Measurements from ENCODE around the gene CAPZB. TPM values are rescaled to one million over a fixed set of nuclear protein-coding genes. Genes with fewer than 3 reads are reported as not detected.

The CAPZB gene
- total RNA-seq, 4 donors from 2014 or later, result 107 to 210 (median 119) TPM

DNA sequence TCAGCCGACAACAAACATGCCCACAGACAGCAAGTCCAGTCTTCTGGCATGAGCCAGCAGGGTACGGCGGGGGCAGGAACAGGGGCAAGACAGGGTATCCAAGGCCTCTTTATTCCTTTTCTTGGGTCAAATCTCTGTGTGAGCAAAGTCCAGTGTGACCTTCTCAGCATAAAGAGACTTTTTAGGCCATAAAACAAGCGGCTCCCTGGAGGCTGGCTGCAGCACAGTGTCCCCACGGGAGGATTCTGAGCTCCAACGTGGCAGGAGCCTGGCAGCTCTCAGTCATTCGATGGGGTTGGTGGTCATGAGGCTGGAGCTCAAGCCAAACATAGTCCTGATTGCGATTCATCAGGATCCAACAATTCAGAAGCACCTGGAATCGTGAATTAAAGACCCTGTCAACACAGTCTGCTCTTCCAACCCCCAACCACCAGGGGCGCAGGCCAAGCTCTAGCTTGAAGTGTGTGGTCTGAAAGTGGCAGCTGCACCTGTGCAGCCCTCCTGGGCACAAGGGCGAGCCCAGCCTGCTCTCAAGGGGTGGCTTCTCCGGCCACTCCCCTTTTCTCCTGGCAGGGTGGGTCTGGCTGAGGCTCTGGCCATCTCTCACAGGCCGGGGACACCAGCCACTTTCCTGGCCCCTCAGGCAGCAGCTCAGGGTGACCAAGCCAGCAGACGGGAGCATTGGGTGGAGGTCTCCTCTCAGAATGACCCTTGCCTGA, 111.1 kb downstream of the CAPZB start:
- Histone ChIP-seq H3K27ac (peak overlapping the region in 2 of 4 donors; percentile 14 to 41), H3K4me3 (no peak overlapping the region), H3K36me3 (peaks cover 0 to 70% (median 0%) of the 10 kb centered on the region in 3 donors), H3K9me3 (no peaks in the 10 kb centered on the region), H3K27me3 (no peaks in the 10 kb centered on the region), H3K4me1 (peaks cover 0 to 26% (median 2%) of the 10 kb centered on the region in 4 donors)
- no peak for TF ChIP-seq POLR2A (IDR thresholded peaks at IDR 0.05)
- TF ChIP-seq, protein P1, sequence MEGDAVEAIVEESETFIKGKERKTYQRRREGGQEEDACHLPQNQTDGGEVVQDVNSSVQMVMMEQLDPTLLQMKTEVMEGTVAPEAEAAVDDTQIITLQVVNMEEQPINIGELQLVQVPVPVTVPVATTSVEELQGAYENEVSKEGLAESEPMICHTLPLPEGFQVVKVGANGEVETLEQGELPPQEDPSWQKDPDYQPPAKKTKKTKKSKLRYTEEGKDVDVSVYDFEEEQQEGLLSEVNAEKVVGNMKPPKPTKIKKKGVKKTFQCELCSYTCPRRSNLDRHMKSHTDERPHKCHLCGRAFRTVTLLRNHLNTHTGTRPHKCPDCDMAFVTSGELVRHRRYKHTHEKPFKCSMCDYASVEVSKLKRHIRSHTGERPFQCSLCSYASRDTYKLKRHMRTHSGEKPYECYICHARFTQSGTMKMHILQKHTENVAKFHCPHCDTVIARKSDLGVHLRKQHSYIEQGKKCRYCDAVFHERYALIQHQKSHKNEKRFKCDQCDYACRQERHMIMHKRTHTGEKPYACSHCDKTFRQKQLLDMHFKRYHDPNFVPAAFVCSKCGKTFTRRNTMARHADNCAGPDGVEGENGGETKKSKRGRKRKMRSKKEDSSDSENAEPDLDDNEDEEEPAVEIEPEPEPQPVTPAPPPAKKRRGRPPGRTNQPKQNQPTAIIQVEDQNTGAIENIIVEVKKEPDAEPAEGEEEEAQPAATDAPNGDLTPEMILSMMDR (IDR thresholded peaks at IDR 0.05), result peak in 1 of 6 experiments; percentile 27
- DNase-seq, result no peak

DNA sequence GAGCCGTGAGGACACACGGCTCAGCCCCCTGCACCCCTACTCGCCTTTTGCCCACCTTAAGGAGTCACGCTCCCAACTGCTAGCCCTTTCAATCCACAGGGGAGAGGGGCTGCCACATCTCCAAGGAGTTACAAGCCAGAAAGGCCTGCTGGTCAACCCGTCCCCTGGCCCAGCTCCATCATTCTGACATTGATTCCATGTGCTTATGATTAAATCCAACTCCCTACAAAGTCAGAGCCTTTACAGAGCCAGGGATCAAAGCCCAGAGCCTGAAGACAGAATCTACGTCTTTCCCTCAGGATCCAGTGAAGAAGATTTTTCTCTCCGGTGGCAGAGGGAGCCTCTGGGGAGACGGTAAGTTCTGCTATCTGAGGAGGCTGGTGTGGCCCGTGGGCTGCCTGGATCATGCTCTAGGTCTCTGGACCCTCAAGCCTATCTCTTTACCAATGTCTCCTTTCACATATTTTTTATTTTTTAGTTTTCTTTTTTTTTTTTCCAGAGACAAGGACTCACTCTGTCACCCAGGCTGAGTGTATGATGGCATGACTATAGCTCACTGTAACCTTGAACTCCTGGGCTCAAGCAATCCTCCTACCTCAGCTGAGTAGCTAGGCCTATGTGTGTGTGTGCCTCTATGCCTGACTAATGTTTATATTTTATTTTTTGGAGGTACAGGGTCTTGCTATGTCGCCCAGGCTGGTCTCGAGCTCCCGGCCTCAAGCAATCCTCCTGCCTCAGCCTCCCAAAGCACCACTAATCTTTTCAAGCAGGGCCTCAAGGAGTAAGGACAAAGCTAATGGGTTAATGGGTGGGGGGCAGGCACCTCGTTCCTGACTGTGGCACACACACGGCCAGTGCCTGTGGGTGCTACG, 111.9 kb downstream of the CAPZB start:
- no peak overlapping the region for H3K4me3 ChIP-seq
- peaks cover 0 to 26% (median 2%) of the 10 kb centered on the region in 4 donors for H3K4me1 ChIP-seq
- TF ChIP-seq, protein P1 (IDR thresholded peaks at IDR 0.05), result no peak
- no peak for TF ChIP-seq POLR2A (IDR thresholded peaks at IDR 0.05)
- no peak for DNase-seq
- H3K9me3 ChIP-seq, result no peaks in the 10 kb centered on the region
- H3K27ac ChIP-seq, result peak overlapping the region in 1 of 4 donors; percentile 30
- peaks cover 0 to 63% (median 0%) of the 10 kb centered on the region in 3 donors for H3K36me3 ChIP-seq
- H3K27me3 ChIP-seq, result no peaks in the 10 kb centered on the region

DNA sequence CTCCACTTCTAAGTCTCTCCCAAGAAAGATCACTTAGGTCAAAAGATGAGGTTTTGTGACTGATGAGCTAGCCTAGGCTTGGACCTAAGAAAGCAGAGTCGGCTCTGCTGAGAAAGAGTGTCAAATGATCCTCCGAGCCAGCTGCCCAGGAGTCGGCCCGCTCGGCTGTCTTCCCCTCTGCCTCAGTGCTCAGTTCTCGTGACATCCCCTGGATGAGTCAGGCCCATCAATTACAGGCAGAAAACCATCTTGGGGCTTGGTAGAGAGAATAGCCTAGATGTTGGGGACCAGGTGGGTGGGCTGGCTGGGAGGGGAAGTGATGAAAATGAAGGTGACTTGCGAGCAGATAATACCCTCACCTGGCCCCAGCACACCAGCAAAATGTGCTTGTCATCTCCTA, 112.7 kb downstream of the CAPZB start:
- no peak for DNase-seq

DNA sequence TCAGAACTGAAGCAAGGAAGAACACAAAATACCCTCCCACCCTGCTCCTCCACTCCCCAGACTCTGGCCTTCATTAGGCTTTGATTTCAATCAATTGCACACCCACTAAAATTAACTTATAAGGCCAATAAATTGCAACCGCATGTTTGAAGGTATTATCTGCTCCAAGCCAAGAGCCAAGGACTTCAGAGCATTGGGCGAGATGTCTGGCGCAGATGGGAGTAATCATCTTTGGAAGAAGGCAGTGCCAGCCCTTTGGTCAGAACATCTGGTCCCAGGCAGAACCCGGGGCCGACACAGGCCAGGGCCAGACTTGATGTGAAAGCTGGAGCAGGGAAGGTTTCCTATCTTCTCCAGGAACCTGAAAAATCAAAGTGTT, 113.2 kb downstream of the CAPZB start:
- peaks cover 0 to 50% (median 0%) of the 10 kb centered on the region in 3 donors for H3K36me3 ChIP-seq
- H3K9me3 ChIP-seq, result no peaks in the 10 kb centered on the region
- no peak for TF ChIP-seq POLR2A (IDR thresholded peaks at IDR 0.05)
- TF ChIP-seq, protein P1 (IDR thresholded peaks at IDR 0.05), result no peak
- H3K4me3 ChIP-seq, result no peak overlapping the region
- peak overlapping the region in 1 of 4 donors; percentile 30 for H3K27ac ChIP-seq
- DNase-seq, result no peak
- H3K4me1 ChIP-seq, result peaks cover 0 to 22% (median 0%) of the 10 kb centered on the region in 4 donors
- H3K27me3 ChIP-seq, result no peaks in the 10 kb centered on the region

More for the DNA sequence above, 112.7 kb downstream of the CAPZB start:
- Histone ChIP-seq H3K27me3 (no peaks in the 10 kb centered on the region), H3K9me3 (no peaks in the 10 kb centered on the region), H3K4me3 (no peak overlapping the region), H3K27ac (peak overlapping the region in 1 of 4 donors; percentile 30), H3K36me3 (peaks cover 0 to 55% (median 0%) of the 10 kb centered on the region in 3 donors), H3K4me1 (peaks cover 0 to 22% (median 1%) of the 10 kb centered on the region in 4 donors)
- TF ChIP-seq POLR2A (IDR thresholded peaks at IDR 0.05), result no peak
- TF ChIP-seq, protein P1 (IDR thresholded peaks at IDR 0.05), result no peak

DNA sequence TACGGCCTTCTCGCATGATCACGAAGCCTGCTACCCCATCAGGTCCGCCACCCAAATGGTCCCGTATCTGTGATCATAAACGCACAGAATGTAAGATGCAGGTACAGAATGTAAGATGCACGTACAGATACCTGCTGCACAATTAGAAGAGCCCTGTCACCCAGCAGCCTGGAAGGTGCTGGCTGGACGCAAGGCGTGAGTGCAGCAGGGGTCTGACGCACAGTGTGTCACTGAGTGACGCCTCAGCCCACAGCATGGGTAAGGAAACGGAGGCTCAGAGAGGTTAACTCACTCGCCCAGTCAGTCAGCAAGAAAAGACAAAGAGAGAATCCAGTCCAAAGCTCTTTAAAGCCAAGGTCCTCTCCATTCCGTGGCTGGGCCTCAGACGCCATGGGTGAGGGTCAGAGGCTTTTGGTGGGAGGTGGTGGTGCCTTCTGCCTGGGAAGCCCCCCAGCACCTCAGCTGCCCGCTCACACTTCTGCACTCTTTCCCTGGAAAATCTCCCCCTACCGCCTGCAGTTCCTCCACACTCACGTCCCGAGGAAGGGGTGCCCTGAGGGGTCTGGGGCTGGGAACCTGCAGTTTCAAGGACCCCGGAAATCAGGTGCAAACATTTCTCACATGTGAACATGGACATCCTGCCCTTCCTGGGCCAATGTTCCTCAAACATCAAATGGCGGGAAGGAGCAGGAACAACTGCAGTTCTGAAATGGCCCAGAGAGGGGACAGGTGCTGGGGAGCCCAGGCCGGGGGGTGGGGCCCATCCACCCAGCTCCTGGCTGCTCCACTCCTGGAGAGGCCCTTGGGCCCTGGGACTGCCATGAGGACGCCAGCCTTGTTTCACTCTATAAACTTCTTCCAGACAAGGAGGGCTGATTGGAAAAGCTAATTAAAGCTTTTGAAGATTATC, 113.9 kb downstream of the CAPZB start:
- H3K4me1 ChIP-seq, result peaks cover 0 to 27% (median 0%) of the 10 kb centered on the region in 4 donors
- H3K27me3 ChIP-seq, result no peaks in the 10 kb centered on the region
- no peak overlapping the region for H3K4me3 ChIP-seq
- no peak overlapping the region for H3K27ac ChIP-seq
- no peak for DNase-seq
- H3K9me3 ChIP-seq, result no peaks in the 10 kb centered on the region
- TF ChIP-seq, protein P1 (IDR thresholded peaks at IDR 0.05), result no peak
- no peak for TF ChIP-seq POLR2A (IDR thresholded peaks at IDR 0.05)
- H3K36me3 ChIP-seq, result peaks cover 0 to 43% (median 0%) of the 10 kb centered on the region in 3 donors
